ENCODE data around the gene ZYX.
"Not testable (repeated sequence)": the region's sequence is repeated elsewhere in the genome, so short reads cannot be mapped to it uniquely, and the experiment has no call there.

ZYX gene

DNA sequence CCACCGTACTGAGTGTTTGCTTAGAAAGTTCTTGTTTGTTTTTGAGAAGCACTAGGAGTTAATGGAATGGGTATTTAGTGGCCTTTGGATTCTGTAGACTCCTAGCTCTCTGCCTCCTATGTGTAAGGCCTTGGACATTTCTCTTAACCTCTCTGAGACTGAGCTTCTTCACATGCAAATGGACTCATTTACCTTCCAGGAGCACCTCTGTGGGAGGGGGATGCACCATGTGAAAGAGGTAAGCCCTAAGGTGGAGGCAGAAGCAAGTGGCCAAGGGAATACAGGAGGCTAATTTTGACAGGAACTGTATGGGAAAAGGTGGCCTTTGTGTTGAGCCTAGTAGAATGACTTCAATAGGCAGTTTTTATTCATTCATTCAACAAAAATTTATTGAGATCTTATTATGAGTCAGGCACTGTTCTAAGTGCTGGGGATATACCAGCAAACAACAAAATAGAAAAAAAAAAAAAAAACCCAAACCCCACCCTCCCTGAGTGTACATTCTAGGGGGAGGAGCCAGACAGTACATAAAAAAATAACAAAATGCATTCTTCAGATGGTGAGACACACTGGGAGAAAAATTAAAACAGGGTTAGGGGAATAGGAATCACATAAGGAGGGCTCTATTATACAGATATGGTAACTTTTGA is 36.7 kb downstream of the ZYX start:
- DNase-seq (ENCODE audit: low spot score): no peak

DNA sequence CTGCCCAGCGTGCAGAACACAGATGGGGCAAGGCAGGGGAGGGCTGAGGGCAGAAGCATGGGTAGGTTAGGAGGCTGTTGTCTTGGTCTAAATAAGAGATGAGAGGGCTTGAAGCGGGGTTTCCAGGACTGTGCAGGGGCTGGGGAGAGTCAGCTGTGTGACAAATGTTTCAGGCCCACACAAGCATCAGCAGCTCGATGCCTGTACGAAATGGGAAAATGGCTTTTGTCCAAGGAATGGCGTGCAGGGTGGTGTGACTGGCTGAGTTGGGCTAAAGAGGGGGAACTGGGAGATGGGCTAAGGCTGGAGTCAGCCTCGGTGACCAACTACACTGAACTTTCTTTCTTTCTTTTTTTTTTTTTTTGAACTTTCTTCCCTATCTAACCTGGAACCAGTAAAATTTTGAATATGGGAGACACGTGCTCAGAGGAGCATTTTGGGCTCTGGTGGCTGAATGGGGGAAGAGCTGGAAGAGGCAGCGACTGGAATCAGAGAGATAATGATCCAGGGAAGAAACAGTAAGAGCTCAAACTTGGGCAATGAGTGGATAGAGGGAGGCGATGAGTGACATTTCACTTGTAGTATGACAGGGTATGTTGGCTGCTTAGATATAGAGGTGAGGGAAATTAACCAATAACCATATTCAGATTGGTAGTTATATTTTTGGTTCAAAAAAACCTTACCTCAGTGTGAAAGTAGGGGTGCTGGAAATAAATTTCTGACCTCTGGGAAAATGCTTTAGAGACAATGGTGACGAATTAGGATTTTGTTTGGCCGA is 37.7 kb downstream of the ZYX start:
- no peak for DNase-seq (ENCODE audit: low spot score)

DNA sequence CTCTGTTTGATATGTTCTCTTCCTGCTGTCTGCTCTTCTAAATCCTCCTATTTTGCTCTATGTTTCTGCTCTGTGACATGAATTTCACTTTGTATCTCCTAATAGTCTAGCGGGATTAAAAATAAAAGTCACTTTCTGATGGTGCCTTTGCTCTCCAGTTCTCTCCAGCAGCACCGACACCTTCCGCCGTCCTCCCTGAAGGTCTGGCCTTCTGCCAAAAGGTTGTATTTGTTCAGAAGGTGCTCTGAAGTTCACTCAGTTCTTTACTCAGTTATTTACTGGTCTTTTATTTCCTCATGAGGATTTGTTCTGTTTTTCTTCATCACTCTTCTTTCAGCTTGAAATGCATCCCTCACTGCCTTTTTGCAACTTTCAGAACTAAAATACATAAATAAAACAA is 38.7 kb downstream of the ZYX start:
- no peak for DNase-seq (ENCODE audit: low spot score)

DNA sequence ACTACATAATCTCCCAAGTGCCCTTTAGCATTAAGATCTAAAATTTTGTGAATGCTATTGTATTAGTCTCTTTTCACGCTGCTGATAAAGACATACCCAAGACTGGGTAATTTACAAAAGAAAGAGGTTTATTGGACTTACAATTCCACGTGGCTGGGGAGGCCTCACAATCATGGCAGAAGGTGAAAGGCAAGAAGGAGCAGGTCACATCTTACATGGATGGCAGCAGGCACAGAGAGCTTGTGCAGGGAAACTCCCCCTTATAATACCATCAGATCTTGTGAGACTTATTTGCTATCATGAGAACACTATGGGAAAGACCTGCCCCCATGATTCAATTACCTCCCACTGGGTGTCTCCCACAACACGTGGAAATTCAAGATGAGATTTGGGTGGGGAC is 39.5 kb downstream of the ZYX start:
- not testable (repeated sequence) for DNase-seq (ENCODE audit: low spot score)

DNA sequence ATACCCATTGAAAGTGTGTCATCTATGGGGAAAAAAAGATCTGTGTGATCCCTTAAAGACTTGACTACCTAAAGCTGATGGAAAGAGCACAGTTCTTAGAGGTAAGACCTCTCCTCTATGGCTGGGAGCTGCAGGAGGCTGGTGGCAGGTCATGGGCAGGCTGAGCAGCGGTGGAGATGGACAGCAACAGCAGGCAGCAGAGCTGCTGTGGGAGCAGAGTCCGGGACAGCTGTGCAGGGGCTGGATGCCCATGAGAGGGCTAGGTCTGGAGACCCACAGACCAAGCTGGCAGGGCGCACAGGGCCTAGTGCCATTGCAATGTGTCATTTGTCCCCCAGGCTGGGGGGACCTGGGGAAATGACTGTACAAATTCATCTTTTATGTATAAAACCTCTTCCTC is 40.9 kb downstream of the ZYX start:
- DNase-seq (ENCODE audit: low spot score): no peak

DNA sequence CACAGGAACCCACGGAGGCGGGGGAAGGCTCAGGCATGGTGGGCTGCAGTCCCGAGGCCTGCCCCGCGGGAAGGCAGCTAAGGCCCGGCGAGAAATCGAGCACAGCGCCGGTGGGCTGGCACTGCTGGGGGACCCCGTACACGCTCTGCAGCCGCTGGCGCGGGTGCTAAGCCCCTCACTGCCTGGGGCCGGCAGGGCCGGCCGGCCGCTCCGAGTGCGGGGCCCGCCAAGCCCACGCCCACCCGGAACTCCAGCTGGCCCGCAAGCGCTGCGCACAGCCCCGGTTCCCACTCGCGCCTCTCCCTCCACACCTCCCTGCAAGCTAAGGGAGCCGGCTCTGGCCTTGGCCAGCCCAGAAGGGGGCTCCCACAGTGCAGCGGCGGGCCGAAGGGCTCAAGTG is 43.3 kb downstream of the ZYX start:
- not testable (repeated sequence) for DNase-seq (ENCODE audit: low spot score)

DNA sequence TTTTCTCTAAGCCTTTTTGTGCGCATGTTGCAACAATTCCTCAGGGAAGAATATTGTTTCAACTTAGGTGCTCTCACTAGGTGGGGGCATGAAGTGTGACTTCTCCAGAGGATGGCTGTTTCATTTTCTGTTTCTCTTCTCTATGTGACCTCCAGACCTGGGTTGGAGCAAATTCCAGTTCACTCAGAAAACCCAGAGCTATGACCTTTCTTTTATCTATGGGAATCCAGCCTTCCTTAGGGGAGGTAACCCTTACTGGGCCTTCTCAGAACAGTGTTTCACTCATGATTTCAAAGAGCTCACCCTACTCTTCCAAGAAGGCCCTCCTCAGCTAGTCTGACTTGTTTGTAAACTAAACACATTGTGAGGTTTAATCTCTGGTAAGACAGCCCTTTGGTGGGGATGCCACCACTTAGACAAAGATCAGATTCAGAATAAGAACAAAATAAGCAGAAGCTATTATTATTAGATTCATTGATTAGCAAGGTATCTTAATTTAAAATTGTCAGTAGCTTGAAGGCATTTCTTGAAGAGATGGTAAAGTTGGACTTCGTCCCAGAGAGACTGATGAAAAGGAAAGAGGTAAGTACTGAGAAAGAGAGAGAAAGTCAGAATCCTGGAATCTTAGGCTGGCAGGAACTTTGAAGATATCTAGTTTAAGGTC is 45.5 kb downstream of the ZYX start:
- no peak for DNase-seq (ENCODE audit: low spot score)

DNA sequence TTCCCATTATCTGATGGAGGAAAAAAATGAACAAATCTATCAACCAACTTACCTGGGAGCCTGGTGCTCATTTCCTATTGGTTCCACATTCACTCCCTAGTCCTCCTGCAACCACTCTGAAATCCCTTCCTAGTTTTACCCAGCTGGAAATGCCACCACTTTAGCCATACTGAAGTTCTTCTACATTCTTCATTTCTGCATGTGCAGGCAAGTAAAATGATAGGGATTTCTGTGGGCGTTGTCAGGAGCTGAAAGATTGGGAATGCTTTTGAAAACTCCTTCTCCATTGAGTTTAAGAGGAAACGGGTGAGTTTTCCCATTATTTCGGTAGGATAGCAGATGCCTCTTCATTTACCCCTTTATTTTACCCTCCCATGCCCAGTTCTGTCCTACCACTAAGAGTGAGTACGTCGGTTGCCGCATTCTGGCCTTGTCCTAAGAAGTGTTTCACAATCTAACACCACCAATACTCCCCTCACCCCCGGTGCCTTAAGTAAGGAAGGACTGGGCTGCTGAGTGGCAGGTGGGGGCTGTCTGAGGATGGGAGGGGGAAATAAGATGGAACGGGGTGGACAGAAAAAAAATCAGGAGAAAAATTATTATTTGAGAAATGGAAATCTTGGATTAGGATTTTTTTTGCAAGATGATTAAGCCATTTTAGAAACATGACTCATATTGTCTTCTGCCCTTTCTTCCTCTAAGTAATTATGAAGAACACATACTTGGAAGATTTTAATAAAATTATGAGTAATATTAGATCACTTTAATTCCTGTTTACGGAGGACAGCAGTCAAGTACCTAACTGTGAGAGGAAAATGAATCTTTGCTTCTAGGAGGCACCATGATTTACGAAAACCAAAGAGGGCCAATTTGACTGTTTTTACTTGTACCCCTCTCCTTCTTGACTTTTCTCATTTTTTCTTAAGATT is 48.9 kb downstream of the ZYX start:
- no peak for DNase-seq (ENCODE audit: low spot score)

DNA sequence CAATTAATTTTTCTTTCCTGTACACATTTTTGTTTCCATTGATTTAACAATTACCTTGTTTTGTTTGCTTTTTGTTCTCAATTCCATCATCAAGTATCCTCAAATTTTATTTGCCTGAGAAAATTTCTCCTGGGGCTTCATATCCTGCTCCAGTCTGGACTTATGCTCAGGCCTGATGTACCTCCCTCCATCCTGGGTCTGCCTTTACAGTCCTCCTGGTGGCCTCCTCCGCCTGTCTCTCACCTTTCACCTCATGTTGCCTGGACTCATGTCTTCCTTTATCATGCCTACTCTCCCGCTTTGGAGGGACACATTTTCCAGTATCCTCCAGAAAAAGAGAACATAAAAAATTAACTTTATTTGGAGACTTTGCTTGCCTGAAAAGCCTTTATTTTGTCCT is 50.0 kb downstream of the ZYX start:
- DNase-seq (ENCODE audit: low spot score): no peak

DNA sequence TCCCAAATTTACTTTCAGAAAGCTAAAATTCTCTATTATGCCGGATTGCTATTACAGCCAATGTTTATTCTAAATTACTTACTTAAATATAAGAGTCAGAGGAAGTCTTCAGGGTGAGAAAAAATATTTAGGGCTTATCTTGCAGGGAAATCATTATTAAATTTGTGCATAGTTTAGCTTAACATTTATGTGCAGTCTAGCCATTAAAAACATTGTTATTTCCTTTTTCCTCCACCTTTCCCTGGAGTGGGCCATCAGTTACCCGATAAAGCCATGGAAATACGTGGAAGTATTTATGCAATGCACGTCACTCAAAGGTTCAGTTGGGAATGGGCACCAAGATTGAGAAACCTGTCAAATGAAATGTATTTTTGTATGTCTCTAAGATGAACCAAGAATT is 52.6 kb downstream of the ZYX start:
- DNase-seq (ENCODE audit: low spot score): no peak

DNA sequence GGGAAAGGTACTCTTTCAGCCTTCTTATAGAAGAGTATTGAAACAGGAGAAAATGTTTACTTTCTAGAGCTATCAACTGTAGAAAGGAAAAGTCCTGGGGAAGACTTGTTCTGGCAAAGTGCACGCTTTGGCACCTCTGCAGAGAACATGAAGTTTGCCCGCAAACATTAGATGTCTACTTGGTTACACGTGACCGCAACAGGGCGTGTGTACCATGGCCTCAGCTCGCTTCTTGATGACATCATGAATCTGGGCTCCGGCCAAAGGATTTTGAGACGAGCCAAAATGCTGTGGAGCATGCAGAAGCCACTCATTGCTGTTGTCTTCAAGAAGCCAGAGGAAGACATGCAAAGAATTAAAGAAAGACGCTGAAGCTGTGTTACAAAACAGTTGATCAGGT is 53.5 kb downstream of the ZYX start:
- DNase-seq (ENCODE audit: low spot score): no peak

DNA sequence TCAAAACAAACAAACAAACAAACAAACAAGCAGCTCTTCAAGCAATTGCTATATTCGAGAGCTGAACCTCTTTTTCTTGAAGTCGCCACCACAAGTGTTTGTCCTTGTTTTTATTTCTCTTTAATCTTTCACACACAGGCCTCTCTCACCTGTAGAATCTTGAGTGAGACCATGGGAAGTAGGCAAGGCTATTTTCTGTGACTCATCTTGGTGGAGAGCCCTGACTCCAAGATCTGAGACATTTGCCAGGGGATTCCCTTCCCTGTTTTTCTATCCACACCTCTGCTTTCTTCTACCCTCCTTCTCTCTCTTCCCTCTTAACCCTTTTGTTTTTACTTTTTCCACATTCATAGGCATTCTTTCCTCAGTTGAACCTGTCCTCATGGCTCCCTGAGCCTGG is 54.1 kb downstream of the ZYX start:
- DNase-seq (ENCODE audit: low spot score): no peak

DNA sequence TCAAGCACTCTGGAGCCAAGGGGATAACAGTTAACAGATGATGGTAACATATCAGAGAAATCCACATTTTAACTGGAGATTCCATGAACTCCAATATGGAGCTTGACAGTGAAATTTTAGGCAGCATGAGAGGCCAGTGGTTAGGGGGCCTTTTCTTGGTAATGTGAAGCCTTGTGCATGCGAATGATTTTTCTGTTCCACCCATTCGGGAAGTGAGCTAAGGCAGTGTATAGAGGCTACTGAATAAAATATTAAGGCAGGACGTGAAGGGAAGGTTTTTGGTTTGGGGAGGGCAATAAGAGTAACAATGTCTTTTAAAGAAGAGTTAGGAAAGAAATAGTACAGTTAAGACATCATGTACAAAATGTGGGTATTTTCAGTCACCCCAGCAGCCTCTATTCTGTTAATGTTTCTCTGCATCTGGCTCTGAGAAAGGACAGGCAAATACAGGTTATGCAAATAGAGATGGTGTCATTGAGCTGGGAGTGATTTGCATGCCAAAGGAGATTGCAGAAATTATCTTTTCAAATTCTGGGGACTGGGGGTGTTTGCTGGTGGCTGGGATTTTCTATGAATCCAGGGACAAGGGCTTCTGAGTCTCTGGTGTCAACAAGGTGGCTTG is 55.3 kb downstream of the ZYX start:
- no peak for DNase-seq (ENCODE audit: low spot score)

DNA sequence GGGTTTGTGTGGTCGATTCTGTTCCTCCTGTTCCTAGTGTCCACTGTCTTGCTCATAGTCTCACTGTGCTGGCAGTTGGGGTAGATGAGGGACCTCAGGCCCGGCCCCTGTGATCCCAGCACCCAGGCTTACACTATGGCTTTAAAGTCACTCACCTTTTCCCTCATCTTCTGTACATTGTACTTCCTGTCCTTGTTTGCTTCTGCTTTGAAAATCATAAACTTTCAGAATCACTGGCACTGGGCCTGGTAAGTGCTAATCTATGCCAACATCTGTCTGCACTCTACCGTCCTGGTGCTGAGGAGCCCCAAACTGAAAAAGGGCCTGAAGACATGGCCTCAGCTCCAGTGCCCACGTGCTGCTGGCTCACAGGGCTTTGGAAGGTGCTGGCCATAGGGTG is 56.4 kb downstream of the ZYX start:
- DNase-seq (ENCODE audit: low spot score): no peak

DNA sequence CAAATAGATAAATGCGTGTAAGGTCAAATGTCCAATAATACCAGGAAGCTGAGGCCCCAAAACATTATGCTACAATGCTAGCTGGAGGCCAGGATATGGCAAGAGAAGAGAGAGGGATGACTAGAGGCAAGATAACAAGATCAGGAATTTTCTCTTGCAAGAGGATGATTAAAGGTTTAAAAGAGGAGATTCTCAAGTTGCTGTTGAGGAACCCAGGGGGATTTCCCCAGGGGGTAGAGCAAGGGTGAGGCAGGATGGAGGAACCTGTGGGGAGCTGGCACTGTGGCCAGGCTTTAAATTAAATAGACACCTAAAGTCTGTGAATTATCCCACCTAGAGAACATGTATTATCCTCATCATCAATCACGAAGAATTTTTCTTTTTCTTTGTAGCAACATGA is 58.7 kb downstream of the ZYX start:
- no peak for DNase-seq (ENCODE audit: low spot score)

Measured in D341Med (cell line).